Esophagus (tissue), 2 donors: Measurements from ENCODE around the gene SLC39A10. TPM values are rescaled to one million over a fixed set of nuclear protein-coding genes. Genes with fewer than 3 reads are reported as not detected.

Source experiments
- H3K27ac ChIP-seq, 2 donors: one replicate each; pipeline ENCODE4 v1.5.1; 2013; ENCODE audit warnings: low read depth in 2 of 2, mild to moderate bottlenecking in 2 of 2, inconsistent platforms in 1 of 2, low read length in 1 of 2, moderate library complexity in 1 of 2
- H3K27me3 ChIP-seq, 2 donors: one replicate each; pipeline ENCODE4 v1.6.1; 2013; ENCODE audit warnings: low read length in 2 of 2, control low read depth in 1 of 2, mild to moderate bottlenecking in 1 of 2; ENCODE audit not compliant: insufficient read depth in 2 of 2, control insufficient read depth in 1 of 2
- H3K36me3 ChIP-seq, 2 donors: one replicate each; pipeline ENCODE4 v1.6.1; 2013; ENCODE audit warnings: low read length in 1 of 2; ENCODE audit not compliant: control insufficient read depth in 2 of 2, insufficient read depth in 2 of 2
- H3K4me1 ChIP-seq, 2 donors: one replicate each; pipeline ENCODE4 v1.6.1; 2013; ENCODE audit warnings: low read length in 1 of 2; ENCODE audit not compliant: control insufficient read depth in 2 of 2, insufficient read depth in 2 of 2
- H3K4me3 ChIP-seq, 2 donors: one replicate each; pipeline ENCODE4 v1.5.1; 2013; ENCODE audit warnings: low read length in 2 of 2, mild to moderate bottlenecking in 2 of 2, low read depth in 1 of 2, moderate library complexity in 1 of 2
- H3K9me3 ChIP-seq, 2 donors: one replicate each; pipeline ENCODE4 v1.6.1; 2013; ENCODE audit warnings: mild to moderate bottlenecking in 2 of 2, low read depth in 1 of 2, low read length in 1 of 2, moderate library complexity in 1 of 2; ENCODE audit not compliant: control insufficient read depth in 2 of 2, insufficient read depth in 1 of 2
- WGBS, 2 donors: extraction: QIAGEN DNeasy Blood & Tissue Kit; methylation state at CpG; one replicate each; pipeline ENCODE4 v1.1.7; 2013; 5-methylcytosine and 5-hydroxymethylcytosine counted together
- polyA plus RNA-seq, 2 donors: library from polyadenylated mRNA; stranded (reverse); fragments of 200-250 nt; gene quantifications; one replicate each; pipeline ENCODE4 v1.2.3, GENCODE V29; 2013
- donor health status: healthy with polysubstance abuse.
- donor health status: Bipolar disorder and iron deficiency.

SLC39A10 gene
- polyA plus RNA-seq, 2 donors: 1.8 to 2.1 TPM

GRCh38 chr2:195628666-195629065, 28.4 kb upstream of the SLC39A10 start:
- no peaks in the 10 kb centered on the region for H3K9me3 ChIP-seq
- no peaks in the 10 kb centered on the region for H3K27me3 ChIP-seq
- no peak overlapping the region for H3K4me3 ChIP-seq
- H3K36me3 ChIP-seq: no peaks in the 10 kb centered on the region
- WGBS, 2 donors: 93 to 100% methylated on average over 1 of the region's 1 CpG
- no peaks in the 10 kb centered on the region for H3K4me1 ChIP-seq
- H3K27ac ChIP-seq: no peak overlapping the region

GRCh38 chr2:195632856-195633572, 24.0 kb upstream of the SLC39A10 start:
- 92 to 94% methylated on average over 10 of the region's 10 CpGs for WGBS, 2 donors
- Histone ChIP-seq H3K27ac (no peak overlapping the region), H3K27me3 (no peaks in the 10 kb centered on the region), H3K36me3 (no peaks in the 10 kb centered on the region), H3K4me3 (no peak overlapping the region), H3K4me1 (no peaks in the 10 kb centered on the region), H3K9me3 (no peaks in the 10 kb centered on the region)

DNA sequence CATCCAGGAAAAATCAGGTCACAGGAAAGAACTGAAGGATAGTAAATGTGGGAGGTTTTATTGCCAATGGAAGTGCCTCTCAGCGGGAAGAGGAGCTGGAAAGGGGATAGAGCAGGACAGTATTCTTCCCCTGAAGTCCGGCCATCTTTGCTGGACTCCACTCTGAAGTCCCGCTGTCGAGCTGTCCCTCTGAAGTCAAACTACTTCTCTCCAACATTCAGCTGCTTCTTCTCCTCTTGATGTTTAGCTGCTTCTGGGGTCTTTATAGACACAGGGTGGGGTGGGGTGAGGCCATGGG, 23.5 kb upstream of the SLC39A10 start:
- Histone ChIP-seq H3K9me3 (no peaks in the 10 kb centered on the region), H3K4me1 (no peaks in the 10 kb centered on the region), H3K27me3 (no peaks in the 10 kb centered on the region), H3K36me3 (no peaks in the 10 kb centered on the region), H3K4me3 (no peak overlapping the region), H3K27ac (no peak overlapping the region)
- 93 to 94% methylated on average over 4 of the region's 4 CpGs for WGBS, 2 donors

DNA sequence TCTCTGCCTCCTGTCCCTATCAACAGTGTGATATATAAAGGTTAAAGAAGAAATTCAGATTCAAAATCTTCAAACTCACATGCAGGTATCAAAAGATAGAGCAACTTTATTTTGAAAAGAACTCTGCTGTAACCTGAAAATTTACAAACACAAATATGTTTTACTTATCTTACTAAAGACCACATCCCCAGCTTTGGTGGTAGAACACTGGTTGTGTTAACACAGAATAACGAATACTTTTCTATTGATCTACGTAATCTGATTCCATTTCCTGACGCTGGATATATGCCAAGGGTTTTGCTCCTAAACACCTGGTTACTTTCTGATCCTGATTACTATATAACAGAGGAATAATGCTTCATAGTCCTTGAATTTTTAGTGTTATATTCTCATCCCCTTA, 23.1 kb upstream of the SLC39A10 start:
- H3K4me1 ChIP-seq: no peaks in the 10 kb centered on the region
- no peaks in the 10 kb centered on the region for H3K9me3 ChIP-seq
- no peak overlapping the region for H3K27ac ChIP-seq
- H3K27me3 ChIP-seq: no peaks in the 10 kb centered on the region
- 60 to 85% methylated on average over 3 of the region's 3 CpGs for WGBS, 2 donors
- no peak overlapping the region for H3K4me3 ChIP-seq
- no peaks in the 10 kb centered on the region for H3K36me3 ChIP-seq

DNA sequence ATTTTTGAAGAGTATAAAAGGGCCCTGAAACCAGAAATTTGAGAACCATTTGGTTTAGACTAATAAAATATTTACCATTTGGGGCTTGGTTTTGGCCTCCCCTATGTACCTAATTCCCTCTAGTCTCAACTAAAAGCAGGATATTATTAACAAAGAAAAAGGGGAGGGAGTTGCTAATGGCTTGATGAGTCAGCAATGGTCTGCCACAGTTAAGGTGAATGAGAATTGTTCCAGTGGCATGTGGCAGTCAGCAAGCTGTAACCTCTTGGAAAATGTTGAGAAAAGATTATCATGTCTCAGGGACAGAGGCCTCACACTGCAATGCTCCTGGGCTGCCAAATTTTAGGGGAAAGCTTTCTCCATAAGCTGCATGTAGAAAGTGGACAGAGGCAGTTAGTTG, 20.1 kb upstream of the SLC39A10 start:
- Histone ChIP-seq H3K4me3 (no peak overlapping the region), H3K9me3 (no peaks in the 10 kb centered on the region), H3K36me3 (no peaks in the 10 kb centered on the region), H3K4me1 (no peaks in the 10 kb centered on the region), H3K27ac (no peak overlapping the region), H3K27me3 (no peaks in the 10 kb centered on the region)

DNA sequence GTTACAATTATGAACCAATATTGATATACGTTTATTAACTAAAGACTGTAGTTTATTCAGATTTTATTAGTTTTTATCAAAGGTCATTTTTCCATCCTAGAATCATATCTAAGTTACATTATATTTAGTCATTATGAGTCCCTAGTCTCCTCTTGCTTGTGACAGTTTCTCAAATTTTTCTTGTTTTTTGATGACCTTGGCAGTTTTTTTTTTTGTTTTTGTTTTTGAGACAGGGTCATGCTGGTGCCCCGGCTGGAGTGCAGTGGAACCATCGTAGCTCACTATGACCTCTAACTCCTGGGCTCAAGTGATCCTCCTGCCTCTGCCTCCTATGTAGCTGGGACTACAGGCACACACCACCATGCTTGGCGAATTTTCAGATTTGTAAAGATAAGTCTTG, 18.3 kb upstream of the SLC39A10 start:
- Histone ChIP-seq H3K4me3 (no peak overlapping the region), H3K9me3 (no peaks in the 10 kb centered on the region), H3K4me1 (no peaks in the 10 kb centered on the region), H3K36me3 (no peaks in the 10 kb centered on the region), H3K27ac (no peak overlapping the region), H3K27me3 (no peaks in the 10 kb centered on the region)
- 88 to 96% methylated on average over 4 of the region's 4 CpGs for WGBS, 2 donors

GRCh38 chr2:195639238-195639858, 17.7 kb upstream of the SLC39A10 start:
- 86 to 91% methylated on average over 7 of the region's 7 CpGs for WGBS, 2 donors
- Histone ChIP-seq H3K4me3 (no peak overlapping the region), H3K27me3 (no peaks in the 10 kb centered on the region)

GRCh38 chr2:195639959-195640358, 17.1 kb upstream of the SLC39A10 start:
- 32 to 53% methylated on average over 1 of the region's 1 CpG for WGBS, 2 donors
- Histone ChIP-seq H3K9me3 (no peaks in the 10 kb centered on the region), H3K36me3 (no peaks in the 10 kb centered on the region), H3K27me3 (no peaks in the 10 kb centered on the region), H3K27ac (no peak overlapping the region), H3K4me3 (no peak overlapping the region), H3K4me1 (no peaks in the 10 kb centered on the region)

More at GRCh38 chr2:195639238-195639858, 17.7 kb upstream of the SLC39A10 start:
- no peaks in the 10 kb centered on the region for H3K4me1 ChIP-seq
- H3K36me3 ChIP-seq: no peaks in the 10 kb centered on the region
- no peak overlapping the region for H3K27ac ChIP-seq
- H3K9me3 ChIP-seq: no peaks in the 10 kb centered on the region

GRCh38 chr2:195642027-195642678, 14.9 kb upstream of the SLC39A10 start:
- H3K27ac ChIP-seq: no peak overlapping the region
- H3K4me1 ChIP-seq: no peaks in the 10 kb centered on the region
- no peaks in the 10 kb centered on the region for H3K36me3 ChIP-seq
- WGBS, 2 donors: 81 to 90% methylated on average over 5 of the region's 5 CpGs
- H3K27me3 ChIP-seq: no peaks in the 10 kb centered on the region
- H3K9me3 ChIP-seq: no peaks in the 10 kb centered on the region
- H3K4me3 ChIP-seq: no peak overlapping the region

- Histone ChIP-seq H3K4me3 (no peak overlapping the region), H3K27ac (no peak overlapping the region), H3K4me1 (no peaks in the 10 kb centered on the region), H3K9me3 (no peaks in the 10 kb centered on the region), H3K36me3 (no peaks in the 10 kb centered on the region), H3K27me3 (no peaks in the 10 kb centered on the region)
- WGBS, 2 donors: 73 to 93% methylated on average over 1 of the region's 1 CpG
Observed at GRCh38 chr2:195642679-195643068, 14.4 kb upstream of the SLC39A10 start.
